ENCODE data around the gene HSPA4.
"Not testable (repeated sequence)": the region's sequence is repeated elsewhere in the genome, so short reads cannot be mapped to it uniquely, and the experiment has no call there.

Gene HSPA4

GRCh38 chr5:133124891-133125290, 73.1 kb downstream of the HSPA4 start:
- no peak for DNase-seq (ENCODE audit: low spot score)

DNA sequence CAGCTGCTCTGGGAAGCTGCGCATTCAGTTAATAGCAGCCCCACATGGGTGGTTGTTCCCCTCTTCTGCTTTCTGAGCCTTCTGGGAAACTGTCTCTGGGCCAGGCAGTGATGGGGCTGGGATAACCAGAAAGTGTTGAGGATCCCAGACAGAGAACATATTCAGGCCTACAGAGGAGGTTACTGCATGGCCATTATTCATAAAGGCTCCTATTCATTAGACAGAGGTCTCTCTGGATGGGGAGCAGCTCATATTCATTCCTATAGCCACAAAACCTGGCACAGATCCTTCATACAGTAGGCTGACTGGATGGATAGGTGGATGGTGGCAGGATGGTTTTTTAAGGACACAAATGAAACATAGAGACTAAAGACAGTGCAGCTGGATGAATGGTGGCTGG, 76.3 kb downstream of the HSPA4 start:
- DNase-seq (ENCODE audit: low spot score), result no peak

DNA sequence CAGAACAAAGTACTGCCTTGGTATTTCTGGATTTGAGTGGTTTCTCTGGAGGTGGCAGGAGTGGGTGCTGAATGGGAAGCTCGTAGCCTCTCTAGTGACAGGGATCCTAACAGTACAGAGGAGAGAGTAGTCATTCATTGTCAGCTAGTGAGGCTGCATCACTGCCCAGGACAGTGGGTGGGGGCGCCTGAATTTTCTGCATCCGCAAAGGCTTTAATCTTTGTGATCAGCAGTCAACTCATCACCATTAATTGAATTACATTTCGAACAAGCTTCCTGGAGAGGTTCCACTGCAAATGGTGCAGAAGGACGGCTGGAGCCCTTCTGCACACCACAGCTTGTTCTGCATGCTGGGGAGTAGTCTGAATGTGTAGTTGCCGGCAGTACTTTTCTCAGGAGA, 77.5 kb downstream of the HSPA4 start:
- DNase-seq (ENCODE audit: low spot score), result no peak

DNA sequence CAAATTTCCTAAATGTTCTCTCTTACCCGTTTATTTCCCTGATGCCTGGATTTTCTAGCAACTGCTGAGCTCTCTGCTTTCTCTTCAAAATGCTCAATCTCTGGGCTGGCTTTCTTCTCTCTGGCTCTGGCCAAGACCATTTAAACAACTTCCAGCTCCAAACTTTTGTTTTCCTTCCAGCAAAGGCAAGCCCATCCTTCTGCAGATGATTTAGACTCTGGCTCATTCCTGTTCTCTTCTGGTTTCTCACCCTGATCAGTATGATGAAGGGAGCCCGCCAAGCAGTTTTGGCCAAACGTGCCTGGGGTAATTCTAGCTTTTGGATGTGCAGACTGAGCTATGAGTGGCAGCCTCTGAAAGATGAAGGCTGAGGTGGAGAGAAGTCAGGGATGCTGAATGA, 78.1 kb downstream of the HSPA4 start:
- DNase-seq (ENCODE audit: low spot score), result no peak

DNA sequence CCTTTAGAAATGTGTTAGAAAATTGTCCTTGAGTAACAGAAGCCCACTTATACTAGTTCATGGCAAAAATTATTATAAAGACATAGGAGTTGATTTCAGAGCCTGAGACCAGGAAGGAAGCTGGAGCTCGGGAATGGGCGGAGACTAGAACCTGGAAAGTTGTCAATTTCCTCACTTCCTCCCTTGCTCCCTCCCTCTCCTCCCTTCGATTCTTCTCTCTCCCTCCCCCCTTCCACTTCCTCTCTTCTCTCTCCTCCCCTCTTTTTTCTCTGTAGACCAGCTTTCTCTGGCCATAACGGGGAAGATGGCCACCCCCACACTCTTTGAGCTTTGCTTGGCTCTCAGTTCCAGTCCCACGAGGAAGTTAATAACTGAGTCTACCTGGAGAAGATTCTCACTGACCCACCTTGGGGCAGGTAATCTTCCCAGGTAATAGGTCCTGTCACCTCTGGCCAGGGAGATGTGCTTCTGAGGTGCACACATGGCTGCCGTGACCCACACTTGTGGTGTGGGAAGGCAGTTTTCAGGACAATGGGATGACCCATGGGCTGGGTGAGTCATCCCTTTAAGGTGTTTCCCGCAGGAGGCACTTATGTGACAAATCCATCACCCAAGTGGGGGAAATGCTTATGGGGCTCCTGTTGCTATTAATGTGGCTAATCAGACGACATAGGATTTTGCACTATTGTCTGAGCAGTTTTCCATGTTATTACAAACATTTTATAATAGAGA, 78.7 kb downstream of the HSPA4 start:
- DNase-seq (ENCODE audit: low spot score), result peak; percentile 16

DNA sequence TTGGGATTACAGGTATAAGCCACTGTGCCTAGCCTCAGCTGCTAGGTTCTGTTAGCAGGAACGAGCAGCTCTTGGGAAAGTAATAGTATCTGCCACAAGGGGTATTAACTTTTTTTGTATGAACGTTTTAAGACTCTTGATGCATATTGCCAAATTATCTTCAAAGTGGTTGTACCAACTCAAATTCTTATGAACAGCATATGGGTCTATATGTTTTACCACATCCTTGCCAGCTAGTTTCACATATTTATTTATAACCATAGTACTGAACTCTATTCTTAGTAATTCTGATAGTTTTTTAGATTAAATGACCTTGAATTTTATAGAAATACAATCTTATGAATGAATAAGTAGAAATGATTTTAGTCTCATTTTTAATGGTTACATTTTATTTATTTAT, 80.9 kb downstream of the HSPA4 start:
- no peak for DNase-seq (ENCODE audit: low spot score)

DNA sequence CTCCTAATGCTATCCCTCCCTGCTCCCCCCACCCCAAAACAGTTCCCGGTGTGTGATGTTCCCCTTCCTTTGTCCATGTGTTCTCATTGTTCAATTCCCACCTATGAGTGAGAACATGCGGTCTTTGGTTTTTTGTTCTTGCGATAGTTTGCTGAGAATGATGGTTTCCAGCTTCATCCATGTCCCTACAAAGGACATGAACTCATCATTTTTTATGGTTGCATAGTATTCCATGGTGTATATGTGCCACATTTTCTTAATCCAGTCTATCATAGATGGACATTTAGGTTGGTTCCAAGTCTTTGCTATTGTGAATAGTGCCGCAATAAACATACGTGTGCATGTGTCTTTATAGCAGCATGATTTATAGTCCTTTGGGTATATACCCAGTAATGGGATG, 81.4 kb downstream of the HSPA4 start:
- DNase-seq (ENCODE audit: low spot score), result not testable (repeated sequence)

DNA sequence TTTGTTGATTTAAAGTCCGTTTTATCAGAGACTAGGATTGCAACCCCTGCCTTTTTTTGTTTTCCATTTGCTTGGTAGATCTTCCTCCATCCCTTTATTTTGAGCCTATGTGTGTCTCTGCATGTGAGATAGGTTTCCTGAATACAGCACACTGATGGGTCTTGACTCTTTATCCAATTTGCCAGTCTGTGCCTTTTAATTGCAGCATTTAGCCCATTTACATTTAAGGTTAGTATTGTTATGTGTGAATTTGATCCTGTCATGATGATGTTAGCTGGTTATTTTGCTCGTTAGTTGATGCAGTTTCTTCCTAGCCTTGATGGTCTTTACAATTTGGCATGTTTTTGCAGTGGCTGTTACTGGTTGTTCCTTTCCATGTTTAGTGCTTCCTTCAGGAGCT, 85.1 kb downstream of the HSPA4 start:
- DNase-seq (ENCODE audit: low spot score), result not testable (repeated sequence)

GRCh38 chr5:133140311-133140710, 88.5 kb downstream of the HSPA4 start:
- no peak for DNase-seq (ENCODE audit: low spot score)

- DNase-seq (ENCODE audit: low spot score), result no peak
Observed at GRCh38 chr5:133141746-133142145, 89.9 kb downstream of the HSPA4 start.

DNA sequence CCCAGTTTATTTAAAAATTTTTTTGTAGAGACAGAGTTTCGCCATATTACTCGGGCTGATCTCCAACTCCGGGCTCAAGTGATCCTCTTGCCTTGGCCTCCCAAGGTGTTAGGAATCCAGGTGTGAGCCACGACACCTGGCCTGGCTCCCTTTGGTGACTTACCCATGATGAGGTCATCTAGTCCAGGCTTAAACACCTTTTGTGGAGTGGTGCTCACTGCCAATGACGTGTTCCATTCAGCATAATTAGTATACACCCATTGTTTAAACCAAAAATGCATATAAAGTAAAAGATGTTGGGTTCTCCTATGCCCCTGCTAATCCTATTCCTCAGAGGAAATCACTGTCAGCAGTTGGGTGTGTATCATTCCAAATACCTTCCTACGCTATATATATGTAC, 91.0 kb downstream of the HSPA4 start:
- DNase-seq (ENCODE audit: low spot score), result no peak

- no peak for DNase-seq (ENCODE audit: low spot score)
Observed at GRCh38 chr5:133144245-133144981, 92.6 kb downstream of the HSPA4 start.

- DNase-seq (ENCODE audit: low spot score), result no peak
Observed at GRCh38 chr5:133145436-133146170, 93.8 kb downstream of the HSPA4 start.

DNA sequence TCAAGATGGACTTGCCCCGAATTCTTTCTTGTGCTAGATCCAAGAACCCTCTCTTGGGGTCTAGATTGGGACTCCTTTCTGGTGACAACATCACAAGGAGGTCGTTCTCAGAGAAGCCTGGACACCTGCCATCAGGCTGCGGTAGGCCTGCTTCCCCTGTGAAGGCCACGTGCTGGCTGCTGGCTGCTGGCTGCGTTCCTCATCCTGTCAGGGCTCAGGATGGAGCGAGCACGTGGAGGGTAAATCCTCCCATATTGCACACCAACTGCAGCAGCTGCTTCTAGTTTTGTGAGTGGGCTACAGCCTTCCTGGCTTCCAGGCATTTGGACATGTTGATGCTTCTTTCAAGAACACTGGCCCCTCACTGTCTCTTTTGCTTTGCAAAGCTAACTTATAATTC, 95.6 kb downstream of the HSPA4 start:
- no peak for DNase-seq (ENCODE audit: low spot score)

DNA sequence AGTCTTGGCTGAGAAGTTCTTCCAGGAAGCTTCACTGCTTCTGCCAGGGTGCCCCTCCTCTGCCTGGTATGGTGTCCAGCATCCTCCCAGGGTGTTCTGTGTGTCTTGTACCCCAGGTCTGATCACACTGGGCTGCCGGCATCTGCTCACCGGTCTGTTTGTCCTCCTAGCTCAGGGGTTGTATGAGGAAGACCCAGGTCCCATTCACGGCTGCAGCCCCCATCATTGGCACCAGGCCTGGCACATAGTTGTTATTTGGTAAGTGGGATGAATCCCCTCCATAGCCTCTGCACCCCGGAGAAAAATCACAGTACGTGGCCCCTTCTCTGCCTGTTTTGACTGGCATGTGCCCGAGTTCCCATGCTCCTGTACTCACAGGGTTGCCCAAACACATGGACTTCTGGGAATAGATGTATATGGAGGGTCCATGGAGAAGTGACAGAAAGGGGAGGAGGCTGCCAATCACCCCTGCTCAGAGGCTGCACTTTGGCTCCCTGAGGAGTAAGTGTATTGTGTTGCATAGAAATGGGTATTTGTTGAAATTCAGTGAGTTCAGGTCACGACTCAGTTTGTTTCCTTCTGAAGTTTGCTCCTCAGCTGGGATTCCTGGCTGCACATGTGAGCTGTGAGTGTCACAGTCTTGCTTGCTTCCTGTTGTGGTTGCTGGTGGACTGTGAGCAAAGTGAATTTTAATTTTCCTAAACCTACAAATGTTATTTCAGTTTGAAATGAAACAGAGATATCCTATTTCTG, 96.2 kb downstream of the HSPA4 start:
- DNase-seq (ENCODE audit: low spot score), result no peak

DNA sequence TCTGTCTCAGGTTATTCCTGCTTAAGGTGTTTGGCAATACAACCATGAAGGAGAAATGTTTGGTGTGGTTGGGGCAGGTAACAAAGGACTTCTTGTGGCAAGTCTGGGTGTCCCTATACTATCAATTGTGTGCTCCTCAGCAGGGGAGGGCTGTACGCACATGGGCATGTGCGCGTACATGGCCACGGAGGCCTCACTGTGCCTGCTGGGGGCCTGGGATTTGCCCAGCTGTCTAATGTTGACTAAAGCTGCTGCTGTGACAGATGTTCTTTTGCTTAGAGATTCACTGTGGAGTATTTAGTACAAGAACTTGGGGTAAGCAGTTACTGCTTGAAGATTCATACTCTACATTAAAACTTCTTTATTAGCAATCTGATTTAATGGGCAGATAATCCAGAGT, 97.5 kb downstream of the HSPA4 start:
- DNase-seq (ENCODE audit: low spot score), result no peak

GRCh38 chr5:133150909-133151544, 99.2 kb downstream of the HSPA4 start:
- no peak for DNase-seq (ENCODE audit: low spot score)

- DNase-seq (ENCODE audit: low spot score), result no peak
Observed at GRCh38 chr5:133154274-133155075, 102.7 kb downstream of the HSPA4 start.

DNA sequence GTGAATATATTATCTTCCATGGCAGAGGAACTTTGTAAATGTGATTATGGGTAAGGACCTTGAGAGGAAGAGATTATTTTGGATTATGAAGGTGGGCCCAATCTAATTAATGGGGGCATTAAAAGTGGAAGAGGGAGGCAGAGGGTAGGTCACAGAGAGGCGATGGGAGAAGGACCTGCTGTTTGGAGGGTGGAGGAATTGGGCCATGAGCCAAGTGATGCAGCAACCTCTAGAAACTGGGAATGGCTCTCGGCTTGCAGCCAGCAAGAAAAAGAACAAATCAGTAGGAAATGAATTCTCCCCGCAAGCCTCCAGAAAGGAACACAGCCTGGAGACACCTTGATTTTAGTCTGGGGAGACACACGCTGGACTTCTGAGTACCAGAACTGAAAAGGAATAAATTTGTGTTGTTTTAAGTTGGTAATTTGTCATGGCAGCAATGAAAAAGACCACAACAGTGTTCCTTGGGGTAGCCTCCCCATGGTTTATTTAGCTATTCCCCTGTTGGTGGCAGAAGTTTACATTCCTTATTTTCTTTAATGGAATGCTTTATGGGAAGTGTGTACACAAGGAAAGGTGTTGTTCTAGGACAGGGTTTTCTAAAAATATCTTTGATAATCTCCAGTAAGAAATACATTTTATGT, 103.6 kb downstream of the HSPA4 start:
- DNase-seq (ENCODE audit: low spot score), result no peak
